NCI-H2107 (cell line): ENCODE results near the gene FBP1.

Source experiments
- DNase-seq: peaks from one replicate; lab custom pipeline; 2025; lab: John Stamatoyannopoulos, UW

FBP1 gene

DNA sequence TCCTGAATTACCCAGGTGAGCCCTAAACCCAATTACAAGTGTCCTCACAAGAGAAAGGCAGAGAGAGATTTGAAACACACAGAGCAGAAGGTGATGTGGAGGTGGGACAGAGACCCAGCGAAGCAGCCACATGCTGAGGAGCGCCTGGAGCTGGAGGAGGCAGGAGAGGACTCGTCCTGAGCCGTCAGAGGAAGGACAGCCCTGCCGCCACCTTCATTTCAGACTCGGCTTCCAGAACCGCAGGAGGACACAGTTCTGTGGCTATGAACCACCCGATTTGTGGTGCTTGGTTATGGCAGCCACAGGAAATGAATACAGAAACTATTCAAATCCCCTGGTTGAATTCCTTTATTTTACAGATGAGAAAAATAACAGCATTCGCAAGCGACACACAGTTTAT is 16.4 kb upstream of the FBP1 start:
- no peak for DNase-seq

DNA sequence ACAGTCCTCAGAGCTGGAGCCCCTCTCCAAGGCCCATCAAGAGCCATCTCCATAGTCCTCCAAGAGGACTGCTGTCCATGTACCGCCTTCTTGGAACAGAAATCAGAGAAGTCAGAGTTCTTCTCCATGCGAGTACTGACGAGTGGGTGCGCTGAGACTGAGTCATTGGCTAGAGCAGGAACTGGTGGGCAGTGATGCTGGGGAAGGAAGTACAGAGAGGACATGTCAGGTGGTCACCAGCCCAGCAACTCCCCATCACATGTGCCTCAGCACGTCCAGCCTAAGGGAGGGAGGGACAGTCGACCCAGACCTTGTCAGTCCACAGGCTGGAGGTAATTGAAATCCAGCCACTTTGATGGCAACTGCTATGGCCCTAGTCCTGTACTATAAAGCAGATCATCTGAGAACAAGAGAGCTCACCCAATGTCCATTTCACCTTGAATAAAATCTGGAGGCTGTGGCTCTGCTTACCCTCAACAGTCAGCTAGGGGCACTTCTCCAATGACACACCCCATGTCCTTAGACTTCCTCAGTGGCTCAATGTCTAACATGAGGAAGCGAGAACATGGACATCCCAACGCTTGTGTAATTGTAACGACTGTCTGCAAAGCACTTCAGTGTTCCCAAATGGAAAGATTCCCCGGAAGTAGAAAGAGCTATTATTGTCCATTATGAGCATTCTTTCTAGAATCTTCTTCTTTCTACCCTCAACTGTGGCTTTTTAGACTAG is 15.0 kb upstream of the FBP1 start:
- no peak for DNase-seq

DNA sequence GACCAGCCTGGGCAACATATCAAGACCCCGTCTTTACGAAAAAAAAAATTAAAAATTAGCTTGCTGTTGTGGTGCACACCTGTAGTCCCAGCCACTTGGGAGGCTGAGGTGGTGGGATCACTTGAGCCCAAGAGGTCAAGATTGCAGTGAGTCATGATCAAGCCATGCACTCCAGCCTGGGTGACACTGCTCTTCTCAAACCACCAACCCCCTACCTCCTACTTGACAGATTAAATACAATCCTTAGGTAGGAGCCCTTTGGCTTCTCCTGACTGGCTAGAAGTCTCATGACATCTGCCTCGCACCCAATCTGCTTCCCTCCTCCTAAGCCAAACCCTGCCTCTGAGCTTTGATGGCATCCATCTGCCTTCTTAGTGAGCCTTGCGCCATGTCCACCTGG is 11.6 kb upstream of the FBP1 start:
- DNase-seq = no peak

DNA sequence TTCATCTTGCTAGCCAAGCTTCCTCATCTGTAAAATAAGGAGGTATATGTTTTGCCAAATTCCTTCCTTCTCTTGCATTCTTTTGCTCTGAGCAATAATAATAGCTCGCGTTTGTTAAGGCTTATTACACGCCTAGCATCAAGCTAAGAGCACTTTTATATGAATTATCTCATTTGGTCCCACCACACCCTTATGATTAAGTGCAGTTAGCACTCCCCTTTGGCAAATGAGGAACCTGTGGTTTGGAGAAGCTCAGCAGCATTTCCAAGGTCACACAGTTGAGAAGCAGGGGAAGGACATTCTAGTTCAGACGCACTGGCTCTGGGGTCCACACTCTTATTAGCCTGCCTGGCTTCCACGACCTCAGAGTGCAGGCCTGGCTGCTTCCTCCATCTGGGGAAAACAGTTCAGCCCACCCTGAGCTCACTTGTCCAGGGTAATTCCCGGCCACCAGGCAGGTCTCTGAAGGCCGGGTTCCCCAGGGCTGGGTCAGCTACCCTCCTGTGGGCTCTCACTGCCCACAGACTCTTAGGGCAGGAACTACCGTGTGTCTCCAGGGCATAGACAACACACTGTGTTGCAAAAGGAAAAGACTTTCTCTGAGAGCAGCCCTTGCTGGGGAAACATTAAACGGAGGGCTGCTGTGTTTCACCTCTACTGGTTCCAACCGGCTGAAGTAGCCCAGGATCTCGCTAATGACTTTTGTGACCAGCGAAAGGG is 9.9 kb upstream of the FBP1 start:
- no peak for DNase-seq

DNA sequence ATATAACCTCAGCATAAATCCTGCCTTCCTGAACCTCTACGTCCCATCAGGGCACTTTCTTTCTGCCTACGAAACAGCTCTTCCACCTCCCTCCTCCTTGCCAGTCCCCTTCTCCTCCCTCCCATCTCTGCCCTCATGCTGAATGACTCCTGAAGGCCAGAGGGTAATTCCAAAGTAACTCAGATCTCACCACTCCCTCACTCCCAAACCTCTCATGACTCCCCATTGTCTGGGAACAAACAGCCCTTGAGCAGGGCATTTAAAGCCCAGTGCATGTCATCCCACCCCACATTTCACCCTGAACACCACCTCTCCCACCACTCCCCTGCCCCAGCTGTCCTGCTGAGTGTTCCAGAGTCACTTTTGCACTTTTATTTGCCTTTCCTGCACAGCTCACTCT is 8.9 kb upstream of the FBP1 start:
- DNase-seq = no peak

DNA sequence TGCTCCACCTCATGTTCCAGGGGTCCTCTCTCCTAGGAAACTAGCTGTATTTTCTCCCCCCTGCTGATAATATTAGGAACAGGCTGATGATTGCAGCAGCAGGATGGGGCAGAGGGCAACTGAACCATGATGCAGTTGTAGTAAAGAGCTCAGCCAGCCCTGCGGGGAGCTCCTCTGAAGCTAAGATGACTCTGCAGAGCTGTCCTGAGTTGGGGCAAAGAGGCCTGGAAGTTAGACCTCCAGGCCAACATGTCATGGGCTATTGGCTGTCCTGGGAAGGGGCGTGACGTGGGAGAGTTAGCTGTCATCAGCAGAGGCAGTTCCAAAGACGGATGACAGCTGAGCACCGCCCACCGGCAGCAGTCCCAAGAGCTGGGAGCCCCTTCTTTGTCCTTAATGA is 6.6 kb upstream of the FBP1 start:
- DNase-seq = no peak

DNA sequence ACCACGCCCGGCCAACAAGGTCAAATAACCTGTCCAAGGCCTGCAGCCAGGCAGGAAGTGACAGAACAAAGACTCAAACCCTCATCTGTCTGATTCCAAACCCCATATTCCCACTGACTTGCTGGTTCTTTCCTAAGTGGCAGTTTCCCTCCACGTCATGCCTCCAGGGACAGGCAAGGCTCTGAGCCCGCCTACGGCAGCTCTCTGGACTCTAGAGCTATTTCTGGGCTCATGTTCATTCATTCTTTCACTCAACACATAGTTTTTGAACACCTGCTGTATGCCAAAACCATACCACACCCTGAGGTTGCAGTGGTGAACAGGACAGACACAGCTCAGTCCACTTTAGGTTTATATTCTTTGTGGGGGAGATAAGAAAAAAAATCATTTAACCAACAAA is 5.2 kb upstream of the FBP1 start:
- DNase-seq = no peak

DNA sequence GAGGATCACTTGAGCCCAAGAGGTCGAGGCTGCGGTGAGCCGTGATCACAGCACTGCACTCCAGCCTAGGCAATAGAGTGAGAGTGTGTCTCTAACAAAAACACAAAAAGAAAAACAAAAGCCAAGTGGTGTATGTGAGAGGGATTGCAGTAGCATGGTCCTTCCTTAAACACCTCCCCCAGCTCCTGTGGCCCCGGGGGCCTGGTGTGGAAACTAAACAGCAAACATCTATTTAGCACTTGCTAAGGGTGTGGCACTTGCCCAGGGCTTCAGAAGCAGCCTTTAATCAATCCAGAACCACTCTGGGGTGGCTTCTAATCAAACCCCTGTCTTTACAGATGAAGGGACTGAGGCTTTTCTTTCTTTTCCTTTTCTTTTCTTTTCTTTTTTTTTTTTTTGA is 4.4 kb upstream of the FBP1 start:
- DNase-seq = no peak

DNA sequence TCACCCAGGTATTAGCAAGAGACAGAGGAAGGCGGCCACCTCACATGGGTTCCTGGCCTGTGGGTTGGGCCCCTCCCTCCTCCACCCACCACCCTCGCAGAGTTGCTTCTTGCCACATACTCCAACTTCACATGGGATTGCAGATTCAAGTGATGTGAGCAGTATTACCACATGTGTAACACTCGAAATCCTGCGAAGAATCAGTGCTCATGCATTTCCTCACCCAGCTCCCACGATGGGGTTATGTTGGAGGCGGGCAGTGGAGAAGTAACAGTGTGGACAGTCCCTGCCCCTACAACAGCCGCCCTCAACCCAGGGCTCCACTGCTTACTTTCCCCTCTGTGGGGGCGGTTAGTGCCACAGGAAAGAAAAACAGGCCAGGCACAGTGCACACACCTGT is 3.9 kb upstream of the FBP1 start:
- DNase-seq = no peak

DNA sequence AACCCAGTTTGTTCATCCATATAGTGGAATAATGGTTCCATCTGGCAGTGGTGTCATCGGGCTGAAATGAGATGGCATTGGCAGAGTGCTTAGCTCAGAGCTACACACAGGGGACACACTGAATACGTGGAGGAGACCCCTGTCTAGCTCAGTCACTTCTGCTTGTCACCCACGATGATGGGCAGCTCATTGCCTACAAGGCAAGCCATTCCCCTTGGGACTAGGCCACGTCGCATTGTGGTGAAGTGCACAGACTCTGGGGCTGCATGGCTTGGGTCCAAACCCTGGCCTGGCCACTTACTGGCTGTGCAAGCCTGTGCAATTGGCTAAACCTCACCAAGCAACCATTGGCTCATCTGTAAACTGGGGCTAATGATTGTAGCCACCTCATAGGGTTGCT is 3.2 kb upstream of the FBP1 start:
- DNase-seq = no peak

DNA sequence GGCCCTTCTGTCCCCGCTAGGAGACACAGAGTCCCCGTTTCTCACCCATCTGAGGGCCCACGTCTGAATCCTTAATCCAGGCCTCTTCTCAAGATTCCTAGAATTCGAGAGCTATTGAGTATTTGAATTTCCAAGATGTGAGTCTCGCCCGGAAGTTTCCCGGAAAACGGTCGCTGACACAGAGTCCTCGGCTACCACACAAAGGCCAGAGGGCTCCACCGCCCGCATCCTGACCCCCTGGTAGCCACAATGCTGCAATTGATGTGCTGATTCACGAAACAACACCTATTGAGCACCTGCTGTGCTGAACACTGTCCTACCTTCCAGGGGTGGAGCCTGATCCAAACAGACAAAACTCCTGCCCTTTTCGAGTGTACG is 670 bp upstream of the FBP1 start:
- DNase-seq = no peak

DNA sequence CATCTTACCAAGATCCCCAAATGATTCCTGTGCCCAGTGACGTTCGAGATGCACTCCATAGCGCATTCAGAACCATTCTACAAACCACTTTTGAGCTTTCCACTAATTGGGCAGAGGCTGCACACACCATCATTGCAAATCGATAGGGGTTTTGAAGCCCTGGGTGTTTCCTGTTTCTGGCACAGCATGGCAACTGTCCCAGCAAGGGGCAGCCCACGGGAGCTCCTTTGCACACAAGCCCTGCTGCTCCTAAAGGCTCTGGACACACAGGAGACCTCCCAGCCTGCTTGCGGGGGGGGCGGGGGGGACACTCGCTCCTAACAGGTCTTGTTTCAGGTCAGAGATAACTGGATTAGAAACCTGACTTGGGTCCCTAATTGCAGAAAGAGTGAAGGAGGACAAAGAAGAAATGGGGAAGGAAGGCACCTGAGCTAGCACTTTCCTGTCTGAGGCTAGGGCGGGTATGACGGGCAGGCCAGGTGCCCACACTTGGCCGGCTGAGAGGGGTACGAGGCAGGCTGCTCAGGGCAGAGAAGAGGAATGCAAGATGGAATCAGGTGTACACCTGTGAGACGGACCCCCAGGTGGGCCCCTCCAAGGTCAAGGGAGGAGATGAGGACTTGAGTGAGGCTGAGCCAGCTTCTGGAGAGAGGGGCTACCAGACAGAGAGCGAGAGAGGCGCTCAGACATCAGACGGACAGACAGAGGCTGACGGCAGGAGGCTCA is 820 bp downstream of the FBP1 start:
- DNase-seq = no peak

DNA sequence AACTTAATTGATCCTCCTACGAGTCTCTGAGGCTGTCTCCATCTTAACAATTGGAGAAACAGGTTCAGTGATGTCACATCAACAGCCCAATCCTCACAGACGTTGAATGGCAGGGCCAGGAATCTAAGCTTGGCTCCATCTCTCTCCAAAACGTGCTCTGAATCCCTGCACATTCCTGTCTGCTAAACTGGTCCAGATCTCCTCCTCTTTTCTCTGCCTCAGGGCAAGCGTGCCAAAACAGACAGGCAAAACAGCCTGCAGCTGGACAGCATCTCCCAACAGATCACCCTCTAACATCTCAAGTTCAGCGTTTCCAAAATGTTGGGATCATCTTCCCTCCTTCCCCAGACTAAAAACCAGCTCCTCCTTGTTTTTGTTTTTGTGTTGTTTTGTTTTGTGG is 6.6 kb downstream of the FBP1 start:
- no peak for DNase-seq

DNA sequence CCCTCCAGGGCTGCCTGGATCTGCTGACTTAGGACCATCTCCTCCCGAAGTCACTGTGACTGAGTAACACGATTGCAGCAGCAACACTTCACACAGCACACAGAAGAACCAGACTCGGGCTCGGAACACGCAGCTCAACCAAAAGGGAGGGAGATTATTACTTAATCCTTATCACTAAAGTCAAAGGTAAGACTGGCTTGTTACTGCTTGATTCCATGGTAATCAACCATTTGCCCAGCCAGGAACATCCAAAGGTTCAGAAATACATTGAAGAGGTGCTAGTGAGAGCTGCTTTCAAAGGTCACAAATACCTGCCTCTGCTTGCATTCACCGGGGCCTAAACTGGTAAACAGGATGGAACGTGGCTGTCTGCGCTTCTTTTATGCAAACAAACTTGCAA is 7.7 kb downstream of the FBP1 start:
- no peak for DNase-seq

DNA sequence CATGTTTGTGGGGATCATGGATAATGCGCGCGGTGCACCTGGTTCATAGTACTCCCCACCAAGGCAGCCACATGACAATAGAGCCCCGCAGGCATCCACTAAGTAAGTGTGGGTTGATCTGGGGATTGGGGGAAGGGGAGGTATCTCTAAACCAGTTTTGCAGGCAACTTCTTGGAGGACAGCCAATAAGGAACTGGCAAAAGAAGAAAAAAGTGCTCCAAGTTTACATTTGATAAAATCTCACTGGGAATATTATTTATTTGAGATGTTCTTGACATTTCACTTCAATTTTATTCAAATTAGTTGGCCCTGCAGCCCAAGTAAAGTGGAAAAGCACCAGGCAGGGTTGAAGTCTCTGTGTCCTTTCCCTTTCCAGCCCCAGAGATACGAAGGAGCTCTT is 8.5 kb downstream of the FBP1 start:
- no peak for DNase-seq

DNA sequence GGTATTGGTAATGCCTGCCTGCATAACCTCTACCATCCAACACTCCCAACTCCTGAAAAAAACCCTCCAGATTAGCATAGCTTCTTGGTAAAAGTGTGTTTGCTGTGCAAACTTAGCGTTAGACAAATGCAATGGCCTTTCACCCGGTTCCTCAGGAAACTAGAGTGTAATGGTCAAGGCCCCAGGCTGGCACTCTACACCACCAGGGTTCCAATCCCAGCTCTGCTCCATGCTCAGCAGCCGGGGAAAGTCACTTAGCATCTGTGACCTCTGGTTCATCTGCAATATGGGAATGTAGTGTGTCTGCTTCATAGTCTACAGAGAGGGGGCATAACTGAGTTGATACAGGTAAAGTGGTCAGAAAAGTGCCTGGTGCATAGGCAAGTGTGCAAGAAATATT is 9.0 kb downstream of the FBP1 start:
- DNase-seq = no peak

DNA sequence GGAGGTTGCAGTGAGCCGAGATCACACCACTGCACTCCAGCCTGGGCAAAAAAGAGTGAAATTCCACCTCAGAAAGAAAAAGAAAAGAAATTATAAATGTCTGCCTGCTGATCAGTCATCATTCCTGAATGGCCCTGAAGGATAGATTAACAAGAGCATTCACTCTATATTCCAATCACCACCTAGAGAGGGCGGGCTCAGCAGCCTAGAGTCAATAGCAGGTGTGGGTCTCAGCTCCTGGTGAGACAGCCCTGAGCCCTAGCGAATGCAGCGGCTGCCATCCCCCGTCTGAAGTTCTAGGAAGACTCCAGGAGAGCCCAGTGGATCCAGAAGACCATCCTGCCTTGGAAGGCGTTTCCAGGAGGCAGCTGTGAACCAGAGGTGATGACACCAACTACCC is 12.0 kb downstream of the FBP1 start:
- no peak for DNase-seq

DNA sequence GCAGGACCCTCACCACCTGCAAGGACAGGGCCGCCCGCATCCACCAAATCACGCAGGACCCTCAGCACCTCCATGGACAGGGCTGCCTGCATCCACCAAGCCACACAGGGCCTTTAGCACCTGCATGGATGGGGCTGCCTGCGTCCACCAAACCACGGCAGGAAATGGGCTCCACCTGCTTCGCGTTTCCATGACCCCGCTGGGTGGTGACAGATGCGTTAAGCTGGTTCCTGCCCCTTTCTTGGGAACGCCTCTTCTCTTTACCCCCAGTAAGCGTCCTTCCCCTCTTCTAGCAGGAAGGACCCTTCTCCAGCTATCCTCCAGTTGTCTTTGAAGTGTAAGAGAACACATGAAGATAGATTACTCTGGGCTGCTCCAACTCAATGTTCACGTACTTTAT is 13.5 kb downstream of the FBP1 start:
- no peak for DNase-seq

DNA sequence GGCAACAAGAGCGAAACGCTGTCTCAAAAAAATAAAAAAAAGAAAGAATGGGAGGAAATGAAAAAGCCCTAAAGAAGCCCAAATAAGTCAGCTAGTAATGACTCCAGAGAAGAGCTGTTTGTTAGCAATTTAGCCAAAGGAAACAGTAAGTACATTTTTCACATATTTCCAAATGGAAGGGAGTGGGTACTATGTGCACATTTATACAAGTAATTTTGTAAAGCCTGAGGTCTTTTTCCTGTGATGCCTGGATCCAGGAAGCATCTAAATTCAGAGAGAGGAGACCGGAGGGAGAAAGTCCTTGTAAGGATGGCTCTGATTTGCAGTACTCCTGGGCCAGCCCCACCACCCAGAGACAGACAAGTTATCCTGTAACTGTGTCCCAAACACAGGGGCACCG is 14.7 kb downstream of the FBP1 start:
- DNase-seq = no peak

DNA sequence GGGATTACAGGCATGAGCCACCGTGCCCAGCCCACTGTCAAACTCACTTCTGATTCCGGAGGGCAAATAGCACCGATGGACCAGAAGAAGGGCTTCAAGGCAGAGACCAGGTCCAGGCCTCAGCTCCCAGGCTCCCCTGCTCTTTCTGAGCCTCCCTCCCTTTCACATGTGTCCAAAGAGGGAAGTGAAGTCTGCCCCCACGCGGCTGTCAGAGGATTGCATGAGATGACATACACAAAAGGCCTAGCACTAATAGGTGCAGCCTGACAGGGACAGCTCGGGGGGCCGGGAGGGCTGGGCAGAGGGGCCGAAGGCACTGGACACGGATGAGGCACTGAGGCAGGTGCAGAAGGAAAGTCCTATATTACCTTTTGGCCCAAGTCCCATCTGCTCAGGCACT is 16.1 kb downstream of the FBP1 start:
- no peak for DNase-seq

DNA sequence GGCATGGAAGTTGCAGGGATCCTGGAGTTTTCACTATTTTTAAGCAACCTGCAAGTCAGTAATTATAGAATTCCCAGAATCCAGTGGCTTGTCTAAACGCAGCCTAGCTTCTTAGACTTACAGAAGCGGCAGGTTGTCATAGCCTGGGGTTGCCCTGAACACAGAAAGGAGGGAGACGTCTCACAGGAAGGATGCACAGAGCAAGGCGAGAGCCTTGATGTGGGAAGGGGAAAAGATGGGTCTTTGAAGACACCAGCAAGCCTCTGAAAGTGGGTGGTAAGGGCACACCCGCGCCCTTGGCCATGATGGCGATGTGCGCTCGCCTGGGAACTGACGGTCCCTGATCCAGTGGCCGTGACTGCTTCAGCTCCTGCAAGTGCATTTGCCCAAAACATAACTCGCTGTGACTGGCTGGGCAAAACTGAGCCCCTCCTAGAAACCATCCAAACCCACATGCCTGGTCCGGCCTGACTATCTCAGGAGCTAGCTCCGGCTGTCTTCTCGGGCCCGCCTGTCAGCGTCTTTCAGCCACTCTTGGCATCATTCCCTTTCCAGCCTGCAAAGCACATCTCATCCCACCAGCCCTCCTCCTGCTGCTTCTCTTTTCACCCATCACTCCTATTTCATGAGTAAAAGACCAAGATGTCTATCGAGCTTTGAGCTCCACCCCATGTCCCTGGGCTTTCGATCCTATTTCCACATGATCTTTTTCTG is 17.1 kb downstream of the FBP1 start:
- no peak for DNase-seq

DNA sequence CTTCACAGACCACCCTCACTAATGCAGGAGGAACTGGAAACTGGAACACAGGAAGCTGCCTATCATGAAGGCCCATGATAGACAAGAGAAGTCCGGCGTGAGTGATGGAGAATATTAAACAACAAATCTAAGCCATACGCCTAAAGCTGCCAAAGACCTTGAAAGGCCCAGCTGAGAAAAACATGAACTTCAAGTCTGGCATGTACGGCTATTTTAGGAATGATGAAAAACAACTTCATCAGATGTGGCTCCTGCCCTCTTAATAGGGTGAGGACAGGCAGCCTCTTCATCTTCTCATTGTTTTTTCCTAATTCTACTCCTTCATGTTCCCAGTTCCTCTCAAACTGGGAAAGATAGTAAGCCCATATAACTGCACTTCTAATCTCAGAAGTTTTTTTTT is 20.3 kb downstream of the FBP1 start:
- no peak for DNase-seq

DNA sequence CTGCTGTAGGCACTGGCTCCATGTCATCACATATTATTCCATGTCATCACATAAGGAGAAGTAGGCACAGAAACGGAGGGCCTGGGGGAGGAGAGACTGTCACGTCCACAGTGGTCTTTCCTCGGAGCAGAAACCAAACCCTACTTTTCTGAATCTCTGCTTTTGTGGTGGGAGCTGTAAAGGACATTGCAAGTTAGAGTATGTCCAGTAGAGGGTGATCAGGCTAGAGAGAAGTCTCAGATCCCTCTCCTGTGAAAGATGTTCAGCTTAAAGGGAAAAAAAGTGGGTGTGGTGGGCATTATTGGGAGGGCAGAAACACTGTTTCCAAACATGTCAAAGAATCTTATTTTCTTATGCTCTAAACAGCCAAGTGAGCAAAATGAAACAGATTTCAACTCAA is 26.3 kb downstream of the FBP1 start:
- DNase-seq = no peak
